GM04504 (cell line): ENCODE measurements around the gene CCDC192.

Source experiments
- DNase-seq: peaks from one replicate; pipeline ENCODE4 v3.0.0-alpha.2; 2012; ENCODE audit warnings: low read depth

The CCDC192 gene

DNA sequence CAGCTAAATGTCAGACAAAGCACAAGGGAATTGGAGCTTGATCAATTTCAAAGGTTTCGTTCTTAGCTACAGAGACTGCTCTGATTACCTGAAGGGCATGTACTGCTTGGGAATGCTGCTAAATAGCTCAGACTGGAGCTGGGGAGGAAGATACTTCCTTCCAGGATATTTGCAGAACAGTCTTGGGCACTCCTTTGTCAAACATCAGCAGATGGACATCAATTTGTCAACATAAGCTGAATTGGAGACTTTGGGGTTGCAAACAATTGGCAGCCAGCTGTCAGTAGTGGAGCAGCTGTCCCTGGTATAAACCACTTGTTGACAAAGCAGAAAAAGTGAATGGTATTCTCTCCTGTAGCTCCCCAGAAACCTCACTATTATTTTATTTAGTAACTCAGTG, 182.0 kb downstream of the CCDC192 start:
- no peak for DNase-seq

DNA sequence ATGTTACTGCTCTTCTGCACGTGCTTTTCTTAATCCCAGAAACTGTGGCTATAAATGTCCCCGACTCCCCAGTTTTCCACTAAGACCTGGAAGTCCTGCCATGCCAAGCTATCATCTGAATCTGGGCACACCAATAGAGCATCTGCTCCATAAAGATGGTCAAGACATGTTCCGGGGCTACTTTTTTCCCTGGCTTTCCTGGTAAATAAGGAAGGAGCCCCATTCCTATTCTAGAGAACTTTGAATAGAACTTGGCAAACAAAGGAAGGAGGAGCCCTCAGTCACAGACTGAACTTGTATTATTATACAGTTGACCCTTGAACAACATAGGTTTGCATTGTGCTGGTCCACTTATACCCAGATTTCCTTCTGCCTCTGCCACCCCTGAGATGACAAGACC, 182.9 kb downstream of the CCDC192 start:
- DNase-seq = no peak

DNA sequence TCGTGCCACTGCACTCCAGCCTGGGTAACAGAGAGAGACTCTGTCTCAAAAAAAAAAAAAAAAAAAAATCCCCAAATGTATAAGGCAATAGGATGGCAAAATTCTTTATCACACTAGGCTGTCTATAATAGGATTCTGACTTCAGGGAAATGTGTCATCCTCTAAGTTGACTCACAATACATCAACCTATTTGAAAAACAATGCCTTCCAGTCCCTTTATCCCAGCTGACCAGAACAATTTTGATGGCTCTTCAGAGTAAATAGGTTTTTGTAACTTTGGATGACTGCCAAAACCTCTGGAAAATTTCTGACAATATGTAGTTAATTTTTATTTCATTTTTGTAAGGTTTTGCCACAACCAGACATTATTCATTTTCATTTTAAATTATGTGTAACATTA, 184.1 kb downstream of the CCDC192 start:
- DNase-seq = no peak

DNA sequence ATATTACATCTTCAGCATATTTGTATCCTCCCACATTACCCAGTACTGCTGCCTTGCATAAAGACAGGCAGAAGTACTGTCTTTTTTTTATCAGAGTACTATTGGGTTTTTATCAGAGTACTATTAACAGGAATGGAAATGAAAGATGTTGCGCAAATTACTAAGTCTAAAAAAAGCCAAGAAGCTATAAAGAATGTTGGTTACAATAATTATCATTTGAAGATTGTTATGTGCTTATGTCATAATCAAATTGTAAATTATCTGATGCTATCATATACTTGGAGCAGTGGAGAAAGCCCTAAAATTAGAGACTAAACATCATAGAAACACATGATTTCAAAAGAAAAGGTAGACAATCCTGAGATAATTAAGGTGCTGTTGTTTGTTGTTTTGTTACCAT, 188.8 kb downstream of the CCDC192 start:
- DNase-seq = no peak

DNA sequence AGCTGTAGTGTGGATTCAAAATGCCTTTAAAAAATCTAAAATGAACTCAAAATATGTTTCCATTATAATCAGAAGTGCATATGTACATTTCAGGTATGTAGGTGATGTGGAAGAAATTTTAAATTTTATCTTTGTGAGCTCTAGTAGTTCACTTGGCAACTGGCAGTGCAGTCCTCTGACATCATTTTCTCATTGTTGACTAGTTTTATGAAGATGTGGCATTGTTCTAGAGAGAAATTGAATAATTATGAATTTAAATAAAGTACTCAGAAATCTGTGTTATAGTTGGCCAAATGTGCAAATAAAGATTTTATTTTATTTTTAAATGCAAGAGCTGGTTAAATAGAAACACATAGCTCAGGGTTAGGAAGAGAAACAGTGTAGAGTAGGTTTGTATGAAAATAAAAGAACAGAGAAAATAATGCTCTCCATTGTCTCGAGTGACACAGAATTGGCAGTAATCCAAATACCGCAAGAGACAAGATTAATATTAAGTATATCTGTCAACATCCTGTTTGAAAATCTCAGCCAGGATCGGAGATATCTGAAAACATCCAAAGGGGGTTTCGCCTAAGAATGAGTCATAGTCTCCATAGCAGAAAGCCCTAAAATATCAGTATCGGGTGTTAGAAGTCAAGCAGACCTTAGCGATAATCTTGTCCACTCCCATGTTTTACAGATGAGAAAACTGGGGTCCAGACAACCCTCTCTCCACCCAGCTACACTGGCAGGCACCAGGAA, 189.4 kb downstream of the CCDC192 start:
- DNase-seq = no peak

DNA sequence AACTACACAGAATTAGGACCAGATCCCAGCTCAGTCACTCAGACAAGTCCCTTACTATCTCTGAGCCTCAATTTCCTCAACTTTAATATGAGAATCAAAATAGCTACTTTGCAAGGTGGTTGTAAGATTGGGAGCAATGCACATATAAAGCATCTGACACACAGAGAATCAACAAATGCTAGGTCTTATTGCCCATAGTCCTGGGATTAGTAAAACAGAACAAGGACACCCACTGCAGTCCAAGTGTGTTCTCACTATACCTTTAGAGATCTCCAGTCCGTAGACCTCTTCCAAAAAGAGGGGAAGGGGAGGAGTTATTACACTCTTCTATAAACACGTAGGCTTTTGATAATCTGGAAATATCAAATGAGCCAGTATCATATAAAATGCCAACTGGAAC, 190.0 kb downstream of the CCDC192 start:
- no peak for DNase-seq

DNA sequence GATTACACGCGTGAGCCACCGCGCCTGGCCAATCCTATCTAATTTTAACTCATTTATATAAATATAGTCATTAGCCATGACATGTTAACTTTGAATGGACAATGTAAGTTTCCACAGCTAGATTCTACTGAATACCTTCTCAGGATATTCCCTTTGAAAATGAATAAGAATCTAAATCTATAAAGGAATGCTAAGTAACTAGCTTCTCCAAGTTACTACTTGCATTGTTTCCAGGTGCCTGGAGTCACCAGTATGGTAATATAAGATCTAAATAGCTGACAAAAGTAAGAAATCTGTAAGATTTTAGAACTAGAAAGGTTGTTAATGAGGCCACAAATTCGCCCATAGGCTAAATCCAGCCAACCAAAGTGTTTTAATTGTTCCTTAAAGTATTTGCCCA, 191.3 kb downstream of the CCDC192 start:
- DNase-seq = no peak

DNA sequence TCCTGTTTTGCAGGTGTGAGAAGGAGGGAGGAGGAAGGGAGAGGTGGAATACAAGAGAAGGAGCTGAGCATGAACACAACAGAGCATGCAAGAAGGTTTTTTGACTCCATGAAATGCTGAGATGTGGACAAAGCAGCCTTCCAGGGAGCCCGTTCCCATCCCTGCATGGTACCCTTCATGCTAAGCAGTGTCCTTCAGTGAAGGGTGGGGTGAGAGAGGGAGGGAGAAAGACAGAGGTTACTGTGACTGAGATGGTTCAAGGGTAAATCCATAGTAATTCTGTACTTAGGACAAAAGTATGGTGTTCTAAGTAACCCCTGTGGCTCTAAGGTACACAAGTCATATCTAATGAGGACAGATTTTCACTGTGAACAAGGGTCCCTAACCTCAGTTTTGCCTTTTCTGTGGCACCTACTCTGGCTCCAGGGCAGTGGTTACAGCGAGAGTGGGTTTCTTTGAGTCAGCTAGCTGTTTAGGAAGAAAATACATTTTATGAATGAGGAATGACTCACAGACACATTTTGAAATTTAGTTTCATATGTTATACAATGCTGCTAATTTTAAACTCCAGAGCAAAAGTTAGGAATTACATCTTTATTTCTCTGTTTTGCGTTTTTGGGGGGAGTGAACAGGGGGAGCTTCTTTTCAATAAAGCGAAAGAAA, 195.5 kb downstream of the CCDC192 start:
- DNase-seq = no peak

DNA sequence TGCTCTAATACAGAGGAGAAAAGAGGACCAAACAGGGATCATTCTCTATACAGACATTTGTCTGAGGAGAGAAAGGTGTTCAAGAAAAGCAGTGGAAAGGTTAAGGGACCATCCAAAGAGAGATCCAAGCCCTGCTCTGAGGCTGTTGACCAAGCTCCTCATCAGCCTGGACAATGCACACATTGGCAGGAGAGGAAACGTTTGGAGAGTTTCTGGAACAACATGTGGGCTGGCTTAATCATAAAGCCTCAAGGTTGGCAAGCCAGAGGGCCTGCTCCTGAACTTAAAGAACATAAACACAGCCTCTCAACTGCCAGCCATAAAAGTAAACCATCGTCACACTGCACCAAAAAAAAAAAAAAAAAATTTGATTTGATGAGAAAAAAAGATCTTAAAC, 196.0 kb downstream of the CCDC192 start:
- no peak for DNase-seq

DNA sequence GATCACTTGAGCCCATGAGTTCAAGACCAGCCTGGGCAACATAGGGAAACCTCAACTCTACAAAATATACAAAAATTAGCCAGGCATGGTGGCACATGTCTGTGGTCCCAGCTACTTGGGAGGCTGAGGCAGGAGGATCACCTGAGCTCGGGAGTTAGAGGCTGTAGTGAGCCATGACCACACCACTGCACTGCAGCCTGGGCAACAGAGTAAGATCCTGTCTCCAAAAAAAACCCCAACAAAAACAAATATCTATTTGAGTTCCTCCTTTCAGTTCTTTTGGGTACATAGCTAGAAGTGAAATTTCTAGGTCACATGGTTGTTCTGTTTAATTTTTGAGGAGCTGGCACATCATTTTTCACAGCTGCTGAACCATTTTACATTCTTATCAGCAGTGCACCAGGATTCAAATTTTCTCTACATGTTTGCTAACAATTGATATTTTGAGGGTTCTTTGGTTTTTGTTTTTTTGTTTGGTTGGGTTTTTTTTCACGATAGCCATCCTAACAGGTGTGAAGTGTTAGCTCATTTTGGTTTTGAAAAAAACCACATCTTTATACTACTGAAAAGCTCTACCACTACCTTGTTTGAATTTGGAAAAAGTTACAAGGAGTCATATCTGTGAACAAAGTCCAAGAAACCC, 203.5 kb downstream of the CCDC192 start:
- no peak for DNase-seq

DNA sequence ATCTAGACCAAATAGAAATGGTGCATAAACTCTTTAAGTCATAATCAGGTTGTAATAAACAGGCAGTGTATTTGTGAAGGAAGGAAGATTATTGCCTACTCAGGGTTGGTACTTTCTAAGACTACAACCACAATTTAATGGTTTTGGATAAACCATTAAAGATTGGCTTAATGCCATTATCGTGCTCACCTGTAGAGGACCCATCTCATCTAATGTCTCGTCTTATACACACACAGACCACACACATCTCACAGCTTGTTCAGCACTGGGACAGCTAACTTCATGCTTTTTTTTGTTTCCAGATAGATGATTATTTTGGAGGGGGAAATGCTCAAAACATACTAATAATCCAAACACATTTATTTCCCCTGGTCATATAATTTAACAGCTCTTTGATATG, 204.7 kb downstream of the CCDC192 start:
- DNase-seq = no peak

DNA sequence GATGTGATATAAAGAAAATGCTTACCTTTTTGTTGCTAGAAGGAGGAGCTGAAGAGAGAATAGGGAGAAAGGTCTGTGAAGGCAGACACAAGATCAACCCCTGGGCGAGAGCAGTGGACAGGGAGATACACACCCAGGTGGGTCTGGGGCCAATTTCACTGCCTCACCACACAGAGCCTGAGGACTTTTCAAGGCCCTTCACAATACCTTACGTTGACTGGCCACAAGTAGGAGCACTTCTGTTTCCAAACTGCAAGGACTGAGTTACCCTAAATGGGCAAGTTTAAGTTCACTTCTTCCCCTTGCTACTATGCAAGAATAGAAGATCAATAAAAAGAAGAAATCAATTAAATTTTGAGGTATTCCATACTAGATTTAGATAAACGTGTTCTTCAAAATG, 205.9 kb downstream of the CCDC192 start:
- DNase-seq = peak; percentile 11

DNA sequence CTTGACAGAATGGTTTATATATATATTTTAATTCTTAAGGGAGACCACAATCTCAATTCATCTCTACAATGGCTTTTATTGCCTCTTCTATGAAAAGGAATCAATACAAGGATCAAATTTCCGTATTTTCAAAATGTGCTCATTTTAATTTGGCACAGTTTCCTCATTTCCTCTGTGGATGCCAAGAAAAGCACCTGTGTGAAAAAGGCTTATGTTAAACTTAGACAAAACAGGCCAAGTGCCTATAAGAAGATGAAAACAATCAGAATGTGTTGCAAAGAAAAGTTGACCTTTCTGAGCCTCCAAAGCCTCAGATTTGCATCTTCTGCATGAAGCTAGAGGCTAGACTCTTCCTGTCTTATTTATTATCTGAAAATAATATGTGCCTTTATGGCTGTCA, 206.6 kb downstream of the CCDC192 start:
- DNase-seq = no peak

DNA sequence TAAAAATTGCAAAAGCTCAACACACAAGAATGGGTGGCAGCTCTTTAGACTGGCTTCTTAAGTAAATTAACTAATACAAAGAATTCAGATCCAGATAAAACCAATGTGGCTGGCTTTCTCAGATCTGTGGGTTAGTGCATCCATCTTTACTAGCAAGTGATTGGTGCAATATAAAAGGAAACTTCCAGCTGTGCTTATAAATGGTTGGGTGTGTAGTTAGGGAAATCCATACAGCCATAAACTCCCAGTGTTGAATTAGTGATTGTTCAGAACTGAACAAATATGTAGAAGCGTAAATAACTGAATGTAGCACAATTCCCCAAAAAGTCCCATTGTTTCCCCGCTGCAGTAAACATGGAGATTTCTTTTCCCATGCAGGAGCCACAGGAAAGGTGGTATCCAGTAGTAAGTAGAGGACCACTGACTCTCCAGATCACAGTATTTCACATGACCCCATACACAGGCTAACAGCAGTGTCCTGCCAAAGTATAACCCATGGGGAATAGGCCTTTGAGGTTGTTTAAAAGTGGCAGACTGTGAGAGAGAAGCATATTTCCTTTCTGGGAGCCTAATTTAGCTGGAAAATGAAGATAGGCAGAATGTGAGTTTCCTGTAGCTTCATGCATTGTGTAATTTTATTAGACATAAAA, 207.2 kb downstream of the CCDC192 start:
- no peak for DNase-seq

DNA sequence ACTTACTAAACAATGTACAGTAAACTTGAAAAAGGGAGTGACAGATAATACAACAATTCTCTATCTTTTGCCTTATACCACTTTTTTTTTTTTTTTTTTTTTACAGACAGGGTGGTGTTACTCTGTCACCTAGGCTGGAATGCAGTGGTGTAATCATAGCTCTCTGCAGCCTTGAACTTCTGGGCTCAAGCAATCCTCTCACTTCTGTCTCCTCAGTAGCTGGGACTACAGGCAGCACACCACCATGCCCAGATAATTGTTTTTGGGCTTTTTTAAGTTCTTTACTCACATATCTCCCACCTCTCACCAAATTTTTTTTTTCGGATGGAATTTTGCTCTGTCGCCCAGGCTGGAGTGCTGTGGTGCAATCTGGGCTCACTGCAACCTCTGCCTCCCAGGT, 208.4 kb downstream of the CCDC192 start:
- no peak for DNase-seq

DNA sequence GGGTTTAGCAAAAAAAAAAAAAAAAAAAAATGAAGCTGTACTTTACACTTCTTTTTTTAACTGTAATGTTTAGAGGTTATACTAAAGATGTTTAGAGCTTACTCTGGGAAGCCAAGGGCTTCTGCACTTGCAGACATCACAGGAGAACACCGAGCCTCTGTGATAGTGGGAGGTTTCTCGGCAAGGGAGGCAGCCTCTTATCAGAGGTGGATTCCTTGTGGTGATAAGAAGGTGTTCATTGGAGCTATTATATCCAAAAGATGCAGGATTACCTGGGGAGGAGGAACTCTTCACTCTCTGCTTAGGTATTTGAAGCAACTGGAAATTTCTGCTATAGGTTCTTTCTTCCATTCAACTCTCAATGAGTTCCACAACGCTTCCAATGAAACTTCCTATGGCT, 209.2 kb downstream of the CCDC192 start:
- no peak for DNase-seq

DNA sequence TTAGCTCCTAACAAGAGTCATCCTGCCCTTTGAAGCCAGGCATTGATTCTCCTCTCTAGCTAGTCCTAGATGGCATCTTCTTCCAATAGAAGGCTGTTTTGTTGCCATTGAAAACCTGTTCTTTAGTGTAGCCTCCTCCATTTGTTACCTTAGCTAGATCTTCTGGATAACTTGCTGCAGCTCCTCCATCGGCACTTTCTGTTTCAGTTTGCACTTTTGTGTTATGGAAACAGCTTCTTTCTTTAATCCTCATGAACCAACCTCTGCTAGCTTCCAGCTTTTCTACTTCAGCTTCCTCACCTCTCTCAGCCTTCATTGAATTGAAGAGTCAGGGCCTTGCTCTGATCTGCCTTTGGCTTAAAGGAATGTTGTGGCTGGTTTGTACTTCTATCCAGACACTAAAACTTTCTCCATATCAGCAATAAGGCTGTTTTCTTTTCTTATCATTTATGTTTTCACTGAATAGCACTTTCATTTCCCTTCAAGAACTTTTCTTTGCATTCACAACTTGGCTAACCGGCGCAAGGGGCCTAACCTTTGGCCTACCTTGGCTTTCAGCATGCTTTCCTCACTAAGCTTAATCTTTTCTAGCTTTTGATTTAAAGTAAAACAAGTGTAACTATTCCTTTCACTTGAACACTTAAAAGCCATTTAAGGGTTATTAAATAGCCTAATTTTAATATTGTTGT, 213.8 kb downstream of the CCDC192 start:
- DNase-seq = no peak

DNA sequence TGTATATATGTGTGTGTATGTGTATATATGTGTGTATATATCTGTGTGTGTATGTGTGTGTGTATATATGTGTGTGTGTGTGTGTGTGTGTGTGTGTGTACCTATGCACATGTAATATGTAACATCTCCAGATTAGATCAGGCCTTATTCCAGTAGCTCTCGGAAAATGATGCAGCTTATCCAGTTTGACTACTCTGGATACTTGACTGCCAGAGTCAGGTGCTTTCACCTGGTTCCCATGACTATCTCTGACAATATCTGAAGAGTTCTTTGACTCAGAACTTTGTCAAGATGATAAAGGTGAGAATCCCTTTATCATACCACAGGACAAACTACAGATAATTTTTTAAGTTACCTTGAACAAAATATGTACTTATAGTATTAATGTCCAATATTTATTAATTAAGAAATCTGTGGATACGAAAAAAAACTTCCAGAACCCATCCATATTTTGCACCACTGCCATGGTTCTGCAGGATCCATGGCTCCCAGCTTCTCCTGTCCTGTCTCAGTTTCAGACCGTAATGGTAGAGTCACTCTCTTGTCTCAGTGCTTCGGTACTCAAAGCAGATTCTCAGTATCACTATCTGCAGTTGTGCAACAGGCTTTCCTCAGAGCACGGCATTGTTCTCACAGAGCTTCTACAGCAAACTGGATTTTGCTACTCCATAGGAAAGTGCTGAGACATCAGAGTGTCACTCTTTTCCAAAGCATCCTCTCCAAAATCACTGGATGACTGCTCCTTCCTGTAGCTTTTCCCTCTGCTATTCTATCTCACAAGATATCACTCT, 216.0 kb downstream of the CCDC192 start:
- no peak for DNase-seq

DNA sequence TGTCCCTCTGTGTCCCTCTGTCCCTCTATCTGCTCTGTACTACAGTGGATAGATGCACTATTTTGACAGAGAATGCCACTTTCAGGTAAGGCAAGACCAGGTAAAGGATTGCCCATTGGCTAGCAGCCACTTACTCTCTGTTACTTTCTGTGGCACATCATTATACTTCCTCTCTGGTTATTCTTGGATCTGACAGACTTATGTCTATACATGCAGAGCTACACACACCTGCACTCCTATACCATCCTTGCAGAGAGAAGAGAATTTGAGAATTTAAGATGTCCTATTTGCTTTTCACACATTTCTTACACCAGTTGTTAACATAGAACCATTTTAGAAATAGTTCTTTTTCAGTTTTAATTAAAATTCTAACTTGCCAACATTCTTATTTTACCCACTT, 216.6 kb downstream of the CCDC192 start:
- no peak for DNase-seq

DNA sequence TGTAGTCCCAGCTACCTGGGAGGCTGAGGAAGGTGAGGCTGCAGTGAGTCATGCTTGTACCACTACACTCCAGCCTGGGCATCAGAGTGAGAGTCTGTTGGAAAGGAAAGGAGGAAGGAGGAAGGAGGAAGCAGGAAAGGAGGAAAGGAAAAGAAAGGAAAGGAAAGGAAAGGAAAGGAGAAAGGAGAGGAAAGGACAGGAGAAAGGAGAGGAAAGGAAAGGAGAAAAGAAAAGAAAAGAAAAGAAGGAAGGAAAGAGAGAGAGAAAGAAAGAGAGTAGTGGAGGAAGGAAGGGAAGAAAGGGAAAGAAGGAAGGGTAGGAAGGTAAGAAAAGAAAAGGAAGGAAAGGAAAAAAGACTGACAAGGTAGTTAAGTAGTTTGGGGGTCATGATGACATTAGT, 217.7 kb downstream of the CCDC192 start:
- no peak for DNase-seq

DNA sequence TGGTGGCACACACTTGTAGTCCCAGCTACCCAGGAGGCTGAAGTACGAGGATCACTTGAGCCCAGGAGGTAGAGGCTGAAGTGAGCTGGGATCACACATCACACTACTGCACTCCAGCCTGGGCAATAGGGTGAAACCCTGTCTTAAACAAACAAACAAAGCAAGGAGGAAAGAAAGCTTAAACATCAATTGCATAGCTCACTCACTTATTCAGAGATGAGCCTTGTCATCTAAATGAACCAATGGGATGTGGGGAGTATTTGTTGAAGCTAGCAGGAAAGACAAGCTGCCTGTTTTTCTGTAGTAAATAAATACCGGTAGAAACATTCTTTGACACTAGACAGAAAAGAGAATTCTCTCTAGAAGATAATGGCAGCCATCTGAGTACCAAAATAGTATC, 219.4 kb downstream of the CCDC192 start:
- DNase-seq = no peak
